Ureter (tissue), 1 donor: ENCODE results near the gene TMSB15C. TPM values are rescaled to one million over a fixed set of nuclear protein-coding genes. Genes with fewer than 3 reads are reported as not detected.
"Not testable (repeated sequence)": the region's sequence is repeated elsewhere in the genome, so short reads cannot be mapped to it uniquely, and the experiment has no call there.

Source experiments
- DNase-seq: peaks from one replicate; pipeline ENCODE4 v3.0.0-alpha.2; 2020; ENCODE audit warnings: low spot score
- total RNA-seq: library from RNA; stranded (reverse); gene quantifications from one replicate; pipeline ENCODE4 v1.2.4, GENCODE V29; 2023
- donor health status: DM: yes; HTN: yes; CAD: no.

Gene TMSB15C
- total RNA-seq = 1.4 TPM

DNA sequence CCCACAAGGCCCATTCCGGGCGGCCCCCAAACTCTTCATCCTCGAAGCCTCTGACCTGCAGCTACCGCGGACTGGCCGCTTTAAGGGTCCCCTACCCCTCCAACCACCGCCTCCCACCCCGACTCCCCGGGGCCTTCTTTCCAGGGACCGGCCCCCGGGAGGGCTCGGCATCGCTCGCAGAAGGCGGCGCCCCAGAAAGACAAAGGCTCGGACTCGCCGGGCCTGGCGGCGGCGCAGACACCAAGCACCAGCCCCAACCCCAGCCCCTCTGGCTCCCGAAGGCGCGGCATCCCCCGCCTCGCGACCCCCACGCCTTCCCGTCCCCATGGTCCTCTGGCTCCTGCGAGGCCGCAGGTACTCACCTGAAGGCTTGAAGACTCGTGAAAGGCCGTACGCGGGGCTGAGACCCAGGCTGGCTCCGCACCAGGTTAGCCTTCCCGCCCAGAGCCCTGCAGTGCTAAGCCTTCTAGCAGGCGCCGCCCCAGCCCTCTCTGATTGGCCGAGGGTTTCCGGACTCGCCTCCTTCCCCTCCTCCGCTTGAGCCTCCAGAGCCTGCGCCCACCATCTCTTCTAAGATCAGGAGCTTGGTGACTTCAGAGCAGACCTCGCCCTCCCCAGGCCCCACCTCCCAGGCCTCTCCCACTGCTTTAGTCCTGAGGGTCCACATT, at the start of gene TMSB15C:
TSS of gene TMSB15C (minus strand) at position 459 of the 668 bp plus-strand sequence.
- not testable (repeated sequence) for DNase-seq

DNA sequence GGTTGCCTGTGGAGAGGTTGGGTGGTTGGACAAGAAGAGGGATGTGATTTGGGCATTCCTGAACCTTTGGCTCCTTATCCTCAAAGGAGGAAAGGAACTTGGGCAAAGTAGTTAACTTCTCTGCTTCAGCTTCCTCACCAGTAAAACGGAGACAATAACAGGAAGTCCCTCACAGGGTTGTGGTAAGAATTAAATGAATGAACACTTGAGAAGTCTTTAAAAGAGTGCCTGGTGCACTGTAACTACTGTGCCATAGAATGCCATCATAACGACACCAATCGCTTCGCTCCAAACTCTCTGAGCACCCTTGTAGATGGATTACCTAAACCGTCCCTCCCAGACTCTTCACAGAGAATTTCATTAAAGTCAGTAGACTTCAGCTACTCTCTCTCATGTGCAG, 46.8 kb upstream of the TMSB15C start:
- DNase-seq = no peak

DNA sequence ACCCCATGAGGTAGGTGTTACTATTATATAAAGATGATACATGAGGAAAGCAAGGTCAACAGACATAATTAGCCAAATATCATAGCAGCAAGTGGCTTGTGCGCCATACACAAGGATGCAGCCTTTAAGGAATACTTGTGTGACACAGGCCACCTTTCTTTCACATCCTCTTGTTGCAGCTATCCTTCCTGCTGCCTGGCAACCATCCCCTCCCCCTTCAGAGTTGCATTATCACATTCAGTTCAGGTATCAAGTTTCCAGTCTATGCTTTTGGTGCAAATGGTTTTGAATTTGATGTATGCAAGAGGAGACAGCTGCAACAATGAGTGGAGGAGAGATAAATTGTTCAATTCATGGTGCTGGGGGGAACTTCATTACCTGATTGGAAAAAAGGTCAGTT, 42.7 kb upstream of the TMSB15C start:
- DNase-seq = no peak

DNA sequence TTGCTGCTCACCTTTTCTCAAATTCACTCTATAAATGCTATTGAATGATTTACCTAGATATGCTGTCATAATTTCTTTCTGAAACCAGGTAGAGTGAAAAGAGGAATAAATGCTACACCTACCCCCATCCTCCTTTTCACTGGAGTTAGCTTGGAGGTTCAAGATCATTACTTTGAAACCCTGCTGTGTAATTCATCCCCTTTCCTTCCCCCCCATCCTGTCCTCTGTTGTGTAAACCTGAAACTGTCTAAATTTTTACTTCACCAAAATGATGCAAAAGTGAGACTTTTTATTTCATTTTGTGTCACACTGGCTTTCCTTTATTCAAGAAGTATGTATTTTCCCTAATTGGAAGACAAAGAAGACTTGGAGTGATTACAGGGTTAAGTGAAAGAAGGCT, 41.7 kb upstream of the TMSB15C start:
- DNase-seq = no peak

DNA sequence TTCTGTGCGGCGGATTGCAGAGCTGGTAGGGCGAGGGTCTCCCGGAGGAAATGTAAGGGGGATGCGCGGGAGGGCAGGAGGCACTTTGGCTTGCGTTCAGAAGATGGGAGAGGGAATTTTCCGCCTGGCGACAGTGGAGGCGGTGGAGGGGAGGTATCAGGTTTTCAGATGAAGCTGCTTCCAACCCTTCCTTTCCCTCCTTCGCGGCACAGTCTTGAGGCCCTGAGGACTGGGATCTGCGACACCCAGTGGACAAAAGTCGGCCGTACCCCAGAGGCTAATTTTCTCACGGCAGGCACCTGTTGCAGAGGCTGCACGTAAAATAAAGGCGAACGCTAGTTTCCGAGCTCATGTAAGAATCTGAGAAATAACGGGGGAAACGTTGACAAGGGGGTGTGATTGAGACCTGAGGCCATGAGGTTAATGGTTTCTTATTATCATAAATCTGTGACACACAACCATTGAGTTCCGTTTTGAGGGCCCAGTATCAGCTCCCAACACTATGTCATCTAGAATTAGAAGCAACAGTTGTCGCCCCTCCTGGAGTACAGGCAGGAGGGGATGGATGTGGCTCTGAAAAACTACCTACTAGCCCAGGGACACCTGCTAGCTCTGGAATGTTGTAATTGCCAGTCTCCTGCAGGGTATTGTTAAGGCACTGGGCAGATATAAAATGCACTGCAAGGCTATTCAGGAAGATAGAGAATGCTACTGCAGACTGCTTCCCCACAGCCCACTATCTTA, 37.4 kb upstream of the TMSB15C start:
- peak; percentile 72 for DNase-seq

DNA sequence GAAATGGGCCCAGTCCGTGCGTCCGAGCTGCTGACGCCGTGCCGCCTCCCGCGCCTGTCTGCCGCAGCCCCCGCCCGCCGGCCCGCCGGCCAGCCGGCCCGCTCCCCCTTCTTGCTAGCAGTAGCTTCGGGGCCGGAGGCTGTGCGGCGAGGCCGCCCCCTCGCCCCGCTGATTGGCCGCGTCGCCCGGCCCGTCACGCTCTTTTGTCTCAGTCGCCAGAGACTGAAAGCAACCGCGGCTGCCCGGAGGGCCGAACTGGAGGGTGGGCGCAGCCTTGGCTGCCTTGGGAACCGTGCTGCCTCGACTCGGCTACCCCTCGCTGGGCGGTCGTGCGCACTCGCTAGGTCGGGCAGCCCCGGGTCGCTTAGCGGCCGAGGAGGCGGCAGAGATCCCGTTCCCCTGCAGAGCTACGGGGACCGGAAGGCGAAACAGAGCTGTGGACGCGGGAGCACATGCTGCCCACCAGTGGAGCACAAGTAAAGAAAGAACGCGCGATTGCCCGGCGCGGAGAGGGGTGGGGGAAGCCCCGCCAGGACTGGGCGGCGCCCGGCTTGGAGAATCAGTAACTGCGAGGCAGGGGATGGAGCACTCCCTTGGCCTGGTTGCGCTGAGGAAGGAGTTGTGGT, 36.4 kb upstream of the TMSB15C start, which contains the start of gene ZCCHC18:
TSS of gene ZCCHC18 (plus strand) at position 198 of the 626 bp plus-strand sequence. CDS start 1,589 bp downstream, outside the sequence.
- peak; percentile 45 for DNase-seq

DNA sequence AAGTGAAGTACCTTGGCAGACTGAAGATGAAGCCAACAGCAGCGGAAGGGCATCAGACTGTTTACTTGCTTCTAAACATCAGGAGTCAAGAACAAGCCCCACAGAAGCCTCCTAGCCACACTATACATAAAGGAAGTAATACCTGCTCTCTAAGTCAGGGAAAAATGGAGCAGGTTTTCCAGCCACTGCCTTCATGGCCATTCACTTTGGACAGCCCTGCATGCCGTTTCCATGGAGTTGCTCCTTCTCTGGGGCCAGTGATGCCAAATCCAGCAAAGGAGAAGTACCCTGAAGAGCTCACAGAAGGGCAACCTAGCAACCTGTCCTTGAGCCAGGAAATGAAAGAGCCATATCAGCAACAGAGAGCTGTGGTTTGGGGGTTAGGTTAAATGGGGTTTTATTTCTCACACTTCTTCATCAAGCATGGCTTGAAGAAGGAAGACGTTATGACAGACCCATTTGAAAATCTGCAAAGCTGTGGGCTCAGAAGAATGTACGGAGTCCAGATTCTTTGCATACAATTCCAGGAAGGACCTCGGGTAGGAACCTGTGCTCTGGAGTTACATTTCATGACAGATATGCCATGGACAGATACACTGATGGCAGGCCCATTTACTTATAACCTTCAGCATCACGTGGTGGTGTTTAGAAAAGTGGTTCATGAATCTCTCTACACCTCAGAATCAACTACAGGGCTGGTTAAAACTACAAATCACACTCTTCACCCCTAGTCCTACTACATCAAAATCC, 34.6 kb upstream of the TMSB15C start:
- DNase-seq = not testable (repeated sequence)

DNA sequence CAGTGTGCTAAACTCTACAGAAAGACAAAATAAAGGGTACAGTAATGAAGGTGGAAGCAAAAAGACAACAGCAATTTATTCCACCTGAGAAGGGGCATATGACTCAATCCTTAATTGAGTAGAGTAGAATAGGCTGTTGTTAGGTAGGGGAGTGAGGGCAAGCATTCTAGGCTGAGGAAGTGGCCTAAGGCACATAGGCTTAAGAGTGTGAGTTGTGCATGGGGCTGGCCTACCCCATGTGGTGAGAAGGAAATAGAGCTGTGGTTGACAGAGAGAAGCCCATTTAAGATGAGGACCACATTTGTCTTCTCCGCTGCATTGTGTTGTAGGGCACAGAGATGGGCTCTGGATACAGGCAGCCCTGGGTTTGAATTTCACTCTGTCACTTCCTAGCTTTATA, 32.9 kb upstream of the TMSB15C start:
- DNase-seq = no peak

DNA sequence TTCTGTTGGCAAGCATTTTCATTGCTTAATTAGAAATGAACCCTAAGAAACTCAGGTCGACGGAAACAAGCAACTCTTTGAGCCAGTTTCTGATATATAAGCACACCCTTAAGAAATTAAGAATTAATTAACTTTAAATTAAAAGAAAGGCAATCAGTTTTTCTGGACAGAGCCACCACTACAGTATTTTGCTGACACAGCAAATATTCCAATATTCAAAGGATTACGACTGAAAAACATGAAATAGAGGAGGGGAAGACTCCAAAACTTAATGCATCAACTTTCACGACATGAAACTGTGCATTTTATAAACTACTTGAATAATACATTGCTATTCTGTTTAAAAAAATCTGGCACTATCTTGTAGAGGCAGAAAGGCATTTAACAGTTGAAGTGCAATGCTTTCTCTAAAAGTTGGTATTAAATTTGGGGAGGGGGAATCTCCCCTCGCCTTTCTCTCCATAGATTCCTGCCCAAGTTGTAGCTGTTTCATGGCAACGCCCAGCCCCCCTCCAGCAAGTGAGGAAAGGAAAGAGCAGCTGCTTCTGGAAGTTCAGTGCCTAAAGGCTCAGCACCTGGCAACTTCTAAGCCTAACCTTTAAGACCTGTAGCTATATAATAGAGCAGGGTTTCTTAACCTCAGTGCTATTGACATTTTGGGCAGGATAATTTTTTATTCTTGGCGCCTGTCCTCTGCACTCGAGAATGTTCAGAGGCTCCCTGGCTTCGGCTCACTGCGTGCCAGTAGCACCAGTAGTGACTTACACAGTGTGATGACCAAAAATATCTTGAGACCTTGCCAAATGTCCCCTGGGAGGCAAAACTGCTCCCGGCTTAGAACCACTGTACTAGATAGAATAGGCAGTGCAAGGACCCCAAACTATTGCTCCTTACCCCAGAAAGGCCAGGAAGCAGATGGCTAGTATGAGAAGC, 29.6 kb upstream of the TMSB15C start:
- no peak for DNase-seq

DNA sequence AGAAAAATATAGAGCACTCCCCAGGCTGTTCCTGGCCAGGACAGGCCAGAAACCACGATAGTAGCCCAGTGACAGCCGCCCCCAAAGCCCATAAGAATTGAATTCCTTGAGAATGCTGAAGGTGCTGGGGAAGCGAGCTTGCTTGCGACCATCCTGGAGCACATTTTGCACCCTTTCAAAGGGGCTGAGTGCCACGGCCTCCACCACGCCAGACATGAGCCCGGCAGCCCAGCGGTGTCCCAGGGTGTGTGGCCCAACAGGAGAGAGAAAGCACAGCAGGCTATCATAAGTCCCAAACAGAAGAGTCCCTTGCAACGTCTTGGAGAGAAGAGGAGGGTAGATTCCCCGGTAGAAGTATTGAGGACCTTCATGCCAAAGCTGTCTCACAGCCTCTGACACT, 28.6 kb upstream of the TMSB15C start:
- no peak for DNase-seq

DNA sequence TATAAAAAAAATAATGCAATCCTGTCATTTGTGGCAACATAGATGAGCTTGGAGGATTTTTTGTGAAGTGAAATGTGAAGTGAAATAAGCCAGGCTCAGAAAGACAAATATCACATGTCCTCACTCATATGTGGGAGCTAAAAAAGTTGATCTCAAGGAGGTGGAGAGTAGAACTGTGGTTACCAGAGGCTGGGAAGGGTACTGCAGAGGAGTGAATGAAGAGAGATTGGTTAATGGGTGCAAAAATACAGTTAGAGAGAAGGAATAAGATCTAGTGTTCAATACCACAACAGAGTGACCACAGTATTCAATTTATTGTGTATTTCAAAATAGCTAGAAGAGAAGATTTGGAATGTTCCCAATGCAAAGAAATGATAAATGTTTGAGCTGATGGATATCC, 22.9 kb upstream of the TMSB15C start:
- DNase-seq = no peak

DNA sequence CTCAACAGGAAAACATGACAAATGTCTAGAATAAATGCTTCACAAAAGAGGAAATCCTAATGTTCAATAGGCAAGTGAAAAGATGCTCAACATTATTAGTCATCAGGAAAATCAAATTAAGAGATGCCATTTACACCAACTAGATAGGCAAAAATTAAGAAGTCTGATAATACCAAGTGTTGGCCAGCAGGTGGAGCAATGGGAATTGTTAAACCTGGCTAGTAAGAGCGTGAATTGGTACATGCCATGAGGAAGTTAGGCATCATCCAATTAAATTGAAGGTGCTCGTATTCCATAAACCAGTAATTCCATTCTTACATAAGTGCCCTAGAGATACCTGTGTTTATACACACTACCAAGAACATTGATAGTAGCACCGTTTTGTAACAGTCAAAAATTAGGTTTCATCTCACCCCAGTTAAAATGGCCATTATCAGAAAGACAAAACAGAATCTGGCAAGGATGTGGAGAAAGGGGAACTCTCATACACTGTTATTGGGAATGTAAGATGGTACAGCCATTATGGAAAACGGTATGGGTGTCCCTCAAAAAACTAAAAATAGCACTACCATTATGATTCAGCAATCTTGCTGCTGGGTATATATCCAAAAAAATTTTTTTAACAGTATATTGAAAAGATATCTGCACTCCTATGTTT, 22.2 kb upstream of the TMSB15C start:
- peak; percentile 52 for DNase-seq

DNA sequence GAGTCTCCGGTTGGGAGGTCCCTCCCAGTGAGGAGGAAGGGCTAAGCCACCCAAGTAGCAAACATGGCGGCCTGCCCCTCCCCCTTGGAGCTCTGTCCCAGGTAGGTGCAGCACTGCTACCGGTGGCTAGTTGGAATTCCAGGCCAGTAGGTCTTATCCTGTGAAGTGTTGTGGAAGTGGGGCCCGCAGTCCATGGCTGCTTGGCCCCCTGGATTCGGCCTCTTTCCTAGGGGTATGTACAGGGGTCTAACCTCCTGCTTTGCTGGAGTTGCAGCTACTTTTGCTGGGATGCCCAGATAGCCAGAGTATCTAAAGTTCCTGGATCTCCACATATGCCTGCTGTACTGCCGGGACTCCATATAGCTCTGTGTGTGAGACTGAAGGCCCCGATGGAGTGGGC, 9.9 kb upstream of the TMSB15C start:
- DNase-seq = no peak

DNA sequence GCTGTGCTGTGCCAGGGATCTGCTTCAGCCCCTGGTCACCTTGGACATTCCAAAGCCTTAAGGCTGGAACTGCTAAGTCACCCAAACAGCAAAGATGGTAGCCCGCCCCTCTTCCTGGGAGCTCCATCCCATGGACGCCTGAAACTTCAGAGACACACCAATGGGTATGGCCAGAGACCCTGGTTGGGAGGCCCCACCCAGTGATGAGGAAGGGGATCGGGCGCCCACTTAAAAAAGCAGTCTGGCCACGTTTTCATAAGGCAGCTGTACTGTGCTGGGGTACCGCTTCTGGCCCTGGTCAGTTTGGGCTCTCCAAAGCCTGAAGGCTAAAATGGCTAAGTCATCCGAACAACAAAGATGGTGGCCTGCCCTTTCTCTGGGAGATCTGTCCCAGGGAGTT, 9.4 kb upstream of the TMSB15C start:
- DNase-seq = no peak

DNA sequence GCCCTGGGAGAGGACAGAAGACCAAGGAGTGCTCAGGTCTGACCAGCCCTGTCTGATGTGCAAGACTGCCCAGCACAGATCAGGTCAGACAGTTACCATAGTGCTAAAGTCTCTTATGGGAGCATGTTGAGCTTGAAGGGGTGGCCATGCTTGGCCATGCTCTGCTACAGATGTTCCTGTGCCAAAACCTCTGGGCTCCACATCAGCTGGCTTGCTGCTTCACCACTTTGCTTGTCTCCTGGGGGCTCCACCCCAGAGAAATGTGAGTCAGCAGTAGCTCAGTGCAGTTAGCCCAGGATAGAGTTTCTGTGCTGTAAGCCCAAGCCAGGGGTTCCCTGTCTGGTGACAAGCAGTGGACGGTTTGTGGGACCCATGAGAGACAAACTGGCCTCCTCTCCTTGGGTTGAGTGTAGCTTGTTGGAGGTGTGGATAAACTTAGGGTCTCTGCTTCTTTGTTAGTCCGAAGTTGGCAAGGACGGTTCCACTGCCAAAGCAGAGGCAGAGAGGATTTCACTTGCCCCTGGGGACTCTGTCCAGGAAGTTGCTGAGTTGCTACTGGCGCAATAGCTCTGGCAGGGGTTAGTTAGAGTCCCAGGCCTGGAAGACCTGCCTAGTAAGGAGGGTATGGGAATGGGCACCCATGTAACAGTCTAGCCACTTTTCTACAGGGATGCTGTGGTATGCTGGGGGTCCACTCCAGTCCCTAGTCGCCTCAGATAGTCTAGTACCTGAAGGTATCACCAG, 8.7 kb upstream of the TMSB15C start:
- DNase-seq = no peak

DNA sequence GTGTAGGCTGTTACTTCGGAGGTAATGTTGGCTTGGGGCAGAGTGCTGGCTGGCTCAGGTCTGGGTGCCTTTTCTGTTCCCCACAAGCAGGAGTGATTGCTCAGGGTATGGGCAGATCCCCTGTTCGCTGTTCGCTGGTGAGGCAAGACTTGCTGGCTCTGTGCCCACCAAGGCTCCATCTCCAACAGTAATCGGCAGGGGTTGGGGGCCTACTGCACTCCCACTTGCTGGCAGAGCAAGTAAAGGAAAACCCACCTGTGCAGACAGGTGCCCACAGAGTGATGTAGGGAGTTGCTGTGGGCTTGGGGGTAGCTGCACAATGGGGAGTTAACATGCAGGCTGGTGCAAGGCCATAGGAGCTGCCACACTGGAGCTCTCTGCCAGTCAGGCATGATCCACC, 8.0 kb upstream of the TMSB15C start:
- DNase-seq = no peak

DNA sequence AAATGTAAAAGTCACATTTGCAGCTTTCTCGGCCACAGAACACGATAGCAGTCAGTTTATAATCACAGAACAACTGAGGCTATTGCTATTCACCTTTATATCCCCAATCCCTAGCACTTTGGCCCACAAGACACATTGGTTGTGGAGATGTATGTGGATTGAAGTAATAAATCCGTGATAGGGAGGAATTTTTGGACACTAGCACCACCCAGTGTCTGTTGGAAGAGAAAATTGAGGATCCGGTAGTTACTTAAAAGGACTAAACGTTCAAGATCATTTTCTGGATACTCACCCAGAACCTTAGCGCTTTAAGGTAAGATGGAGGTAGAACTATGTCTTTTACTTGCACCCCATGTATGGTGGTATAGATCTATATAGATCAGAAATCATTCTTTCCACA, 1.8 kb upstream of the TMSB15C start:
- DNase-seq = not testable (repeated sequence)

DNA sequence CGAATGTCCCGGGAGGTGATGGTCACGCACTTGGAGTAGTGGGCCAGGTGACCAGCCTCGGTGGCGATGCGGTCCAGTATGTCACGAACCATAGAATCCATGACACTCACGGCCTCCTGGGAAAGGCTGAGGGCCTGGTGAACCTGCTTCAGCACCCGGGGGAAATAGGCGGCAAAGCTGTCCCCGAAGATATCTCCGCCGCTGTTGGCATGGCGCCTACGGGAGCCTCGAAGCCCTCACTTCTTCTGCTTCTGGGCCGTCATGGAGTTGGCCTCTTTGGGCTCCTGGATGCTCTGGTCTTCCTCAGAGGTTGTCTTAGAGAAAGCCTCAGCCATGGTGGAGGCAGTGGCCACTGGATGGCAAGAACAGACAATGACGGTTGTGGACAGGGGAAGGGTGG, 13.4 kb downstream of the TMSB15C start:
- not testable (repeated sequence) for DNase-seq

DNA sequence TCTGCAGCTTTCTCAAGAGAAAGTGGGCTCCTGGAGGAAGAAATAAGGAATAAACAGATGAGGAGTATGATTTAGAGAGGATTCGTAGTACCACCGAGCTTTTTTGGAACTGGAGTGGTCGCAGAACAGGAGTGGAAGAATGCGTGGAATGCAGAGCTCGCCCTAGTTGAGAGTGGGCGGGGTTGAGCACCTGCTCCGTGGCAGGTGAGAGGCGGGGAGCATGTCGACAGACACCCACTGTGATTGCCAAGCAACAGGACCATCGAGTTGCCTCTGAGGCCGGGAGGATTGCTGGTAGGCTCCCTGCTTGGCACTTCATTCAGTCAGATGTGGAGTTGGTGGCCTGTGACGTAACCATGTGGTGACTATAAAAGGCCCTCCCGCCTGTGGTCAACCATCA, 21.1 kb downstream of the TMSB15C start:
- not testable (repeated sequence) for DNase-seq

DNA sequence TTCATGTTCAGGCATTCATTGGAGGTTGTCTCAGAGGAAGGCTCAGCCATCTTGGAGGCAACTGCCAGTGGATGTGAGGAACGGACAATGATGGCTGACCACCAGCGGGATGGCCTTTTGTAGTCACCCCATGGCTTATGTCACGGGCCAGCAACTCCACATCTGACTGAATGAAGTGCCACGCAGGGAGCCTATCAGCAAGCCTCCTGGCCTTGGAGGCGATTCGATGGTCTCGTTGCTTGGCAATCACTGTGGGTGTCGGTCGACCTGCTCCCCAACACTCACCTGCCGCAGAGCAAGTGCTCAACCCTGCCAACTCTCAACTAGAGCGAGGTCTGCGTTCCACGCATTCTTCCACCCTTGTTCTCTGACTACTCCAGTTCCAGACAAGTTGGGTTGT, 28.9 kb downstream of the TMSB15C start:
- no peak for DNase-seq
